Stimulated activated CD4-positive, alpha-beta T cell treated with anti-CD3 and anti-CD28 coated beads, Interleukin-4, amount 100 ng/mL, for 48 hours (primary cell): Measurements from ENCODE around the gene CRYL1.
"Not testable (repeated sequence)": the region's sequence is repeated elsewhere in the genome, so short reads cannot be mapped to it uniquely, and the experiment has no call there.

Experiments
- DNase-seq, 2 donors: peaks; one replicate each; pipeline ENCODE4 v3.0.0-alpha.2; 2020; ENCODE audit warnings: low read depth in 2 of 2

The CRYL1 gene

DNA sequence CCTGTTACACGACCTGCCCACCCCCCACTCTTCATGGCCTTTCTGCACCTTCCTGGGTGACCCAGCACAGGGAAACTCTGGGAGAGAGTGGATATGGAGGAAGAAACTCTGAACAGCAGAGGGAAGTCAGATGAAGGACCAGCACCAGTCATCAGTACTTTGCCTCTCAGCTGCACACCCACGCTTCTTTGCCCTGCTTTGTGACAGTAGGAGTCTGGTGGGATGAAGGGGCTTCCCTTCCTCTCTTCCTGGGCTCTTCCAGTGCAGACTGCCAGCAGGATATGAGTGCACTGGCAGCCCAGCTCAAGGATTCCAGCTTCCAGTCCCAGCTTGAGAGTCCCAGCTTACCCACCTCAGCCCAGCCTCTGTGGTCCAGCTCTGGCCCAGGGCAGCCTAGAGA lies 68.9 kb downstream of the CRYL1 start:
- no peak for DNase-seq

DNA sequence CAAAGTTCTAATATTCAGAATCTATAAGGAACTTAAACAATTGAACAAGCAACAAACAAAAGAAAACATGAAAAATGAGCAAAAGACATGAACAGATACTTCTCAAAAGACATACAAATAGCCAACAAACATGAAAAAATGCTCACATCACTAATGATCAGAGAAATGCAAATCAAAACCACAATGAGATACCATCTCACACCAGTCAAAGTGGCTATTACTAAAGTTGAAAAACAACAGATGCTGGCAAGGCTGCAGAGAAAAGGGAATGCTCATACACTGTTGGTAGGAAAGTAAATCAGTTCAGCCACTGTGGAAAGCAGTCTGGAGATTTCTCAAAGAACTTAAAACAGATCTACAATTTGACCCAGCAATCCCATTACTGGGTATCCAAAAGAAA lies 74.3 kb downstream of the CRYL1 start:
- DNase-seq, result no peak

DNA sequence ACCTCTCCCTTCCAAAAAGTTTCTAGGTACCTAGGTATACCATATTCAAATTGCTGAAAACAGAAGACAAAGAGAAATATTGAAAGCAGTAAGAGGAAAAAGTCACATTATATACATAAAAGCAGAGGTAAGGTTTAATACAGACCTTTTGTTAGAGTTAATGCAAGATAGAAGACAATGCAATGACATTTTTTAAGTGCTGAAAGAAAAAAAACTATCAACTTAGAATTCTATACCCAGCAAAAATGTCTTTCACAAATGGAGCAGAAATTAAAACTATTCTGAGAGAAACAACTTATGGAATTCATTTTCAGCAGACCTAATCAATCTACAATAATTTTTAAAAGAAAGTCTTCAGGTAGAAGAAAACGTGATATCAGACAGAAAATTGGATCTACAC lies 77.2 kb downstream of the CRYL1 start:
- DNase-seq, result no peak

DNA sequence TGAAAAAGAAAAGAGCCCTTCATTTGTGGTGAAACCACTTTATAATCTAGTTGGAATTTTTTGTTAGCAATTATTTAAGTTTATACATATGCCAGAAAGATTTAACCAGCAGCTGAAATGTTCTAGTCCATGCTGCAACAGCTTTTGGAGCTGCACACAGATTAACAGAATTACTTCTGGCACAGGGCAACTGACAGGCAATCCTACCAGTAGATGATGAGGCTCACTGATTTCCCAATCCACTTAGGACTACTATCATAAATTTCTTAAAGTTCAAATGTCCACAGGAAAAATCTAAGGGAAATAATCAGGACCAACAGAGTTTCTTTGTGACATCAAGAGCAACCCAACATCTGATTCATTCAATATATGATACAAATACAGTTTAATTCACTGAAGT lies 78.8 kb downstream of the CRYL1 start:
- DNase-seq, result no peak

DNA sequence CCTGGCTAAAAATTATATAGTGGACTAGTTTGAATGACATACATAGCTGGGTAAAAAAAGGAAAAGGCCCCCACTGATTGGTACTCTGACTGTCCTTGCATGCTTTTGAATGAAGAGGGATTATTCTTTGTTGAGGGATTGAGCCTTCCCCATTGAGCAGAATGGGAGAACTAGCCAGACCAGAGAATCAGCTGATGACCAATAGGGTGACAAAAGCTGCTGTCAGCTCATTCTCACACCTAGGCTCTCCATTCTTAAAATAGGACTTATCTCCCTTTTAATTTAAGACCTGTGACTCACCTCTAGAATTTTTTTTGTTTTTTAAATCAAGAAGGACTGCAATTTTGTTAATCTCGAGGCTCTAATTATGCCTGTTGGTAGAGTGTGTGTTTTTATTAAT lies 79.3 kb downstream of the CRYL1 start:
- DNase-seq, result no peak

DNA sequence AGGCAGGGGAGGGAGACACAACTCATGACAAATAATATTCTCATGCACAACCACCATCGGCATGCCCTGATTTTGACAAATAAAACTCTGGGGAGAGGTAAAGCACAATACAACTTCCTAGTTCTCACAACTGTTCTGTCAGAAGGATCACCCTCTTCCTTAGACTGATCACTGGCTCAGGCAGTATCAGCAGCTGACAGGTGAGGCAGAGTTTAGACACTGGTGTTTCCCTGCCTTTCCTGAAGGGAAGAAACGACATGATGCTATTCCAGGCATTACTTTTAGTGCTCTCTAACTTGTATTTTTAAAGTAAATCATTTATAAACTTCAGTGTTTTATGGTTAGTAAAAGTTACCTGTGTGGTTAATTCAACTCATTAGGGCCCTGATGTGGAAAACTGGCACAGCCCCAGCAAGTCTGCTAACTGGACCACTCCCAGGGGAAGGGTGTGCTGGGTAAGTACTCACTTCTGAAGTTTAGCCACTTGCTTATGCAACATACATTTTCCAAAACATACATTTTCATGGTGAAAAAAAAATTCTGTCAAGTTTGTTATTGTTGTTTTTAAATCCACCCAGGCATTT lies 82.8 kb downstream of the CRYL1 start:
- no peak for DNase-seq

DNA sequence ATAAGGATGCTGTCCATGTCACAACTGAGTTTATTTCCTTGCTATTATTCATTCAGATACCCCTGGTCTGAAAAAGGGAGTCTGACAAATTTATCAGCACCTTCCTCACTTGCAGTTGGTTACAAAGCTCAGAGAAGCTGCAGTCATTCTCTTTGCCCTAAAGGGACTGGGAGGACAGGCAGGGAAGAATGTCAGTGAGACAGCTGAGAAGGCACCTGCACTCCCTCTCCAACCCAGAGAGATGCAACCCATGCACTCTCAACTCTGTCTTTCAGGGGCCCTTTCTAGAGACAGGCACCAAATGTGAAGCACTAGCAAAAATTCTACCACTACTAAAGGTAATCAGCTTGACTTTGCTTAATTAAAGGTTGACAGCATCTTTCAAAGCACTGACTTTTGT lies 83.3 kb downstream of the CRYL1 start:
- no peak for DNase-seq

DNA sequence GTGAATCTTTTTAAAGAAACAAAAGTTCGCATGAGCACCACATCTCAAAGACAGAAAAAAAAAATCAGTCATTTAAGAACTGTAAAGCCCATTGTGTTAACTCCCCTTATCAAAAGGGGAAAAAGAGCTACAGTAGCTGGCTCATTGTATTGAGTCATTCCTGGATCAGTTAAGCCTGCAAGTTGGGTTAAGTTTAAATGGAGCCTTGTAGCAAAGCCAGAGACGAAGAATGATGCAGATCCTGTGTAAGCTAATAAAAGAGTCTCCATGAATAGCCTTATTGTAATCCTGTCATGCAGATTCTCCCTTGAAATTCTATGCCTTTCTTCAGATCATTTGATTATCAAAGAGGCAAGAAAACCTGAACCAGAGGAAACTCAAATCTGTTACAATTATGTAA lies 83.8 kb downstream of the CRYL1 start:
- no peak for DNase-seq

DNA sequence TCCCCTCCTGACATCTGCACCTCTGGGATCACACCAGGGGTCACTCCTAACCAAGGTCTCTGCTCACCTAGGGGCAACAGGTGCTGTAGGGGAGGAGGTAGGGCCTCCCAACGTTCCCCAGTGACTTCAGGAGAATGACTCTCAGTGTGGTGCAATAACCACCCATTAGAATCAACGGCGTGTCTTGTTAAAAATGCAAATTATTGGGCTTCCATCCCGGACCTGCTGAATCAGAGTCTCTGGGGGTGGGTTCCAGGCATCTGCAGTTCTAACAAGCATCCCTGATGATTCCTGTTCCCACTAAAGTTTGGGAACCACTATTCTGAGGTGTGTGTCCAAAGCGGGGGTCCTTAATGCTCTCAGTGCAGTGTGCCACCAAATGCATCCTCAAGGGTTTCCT lies 84.6 kb downstream of the CRYL1 start:
- no peak for DNase-seq

DNA sequence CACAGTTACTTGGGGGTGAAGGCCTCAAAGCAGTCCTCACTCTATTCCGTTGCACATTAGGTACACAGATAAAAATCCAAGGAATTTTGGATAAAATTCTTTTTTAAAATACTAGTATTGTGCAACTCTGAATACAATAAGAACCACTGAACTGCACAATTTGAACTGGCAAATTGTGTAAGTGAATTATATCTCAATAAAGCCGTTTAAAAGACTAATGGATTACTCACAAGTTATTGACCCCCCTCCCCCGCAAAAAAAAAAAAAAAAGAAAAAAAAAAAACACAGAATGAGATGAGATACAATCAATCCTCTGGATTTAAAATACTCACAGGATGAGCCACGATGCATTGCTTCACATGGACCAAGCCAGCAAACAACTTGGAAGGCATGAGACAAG lies 86.4 kb downstream of the CRYL1 start:
- DNase-seq, result no peak

DNA sequence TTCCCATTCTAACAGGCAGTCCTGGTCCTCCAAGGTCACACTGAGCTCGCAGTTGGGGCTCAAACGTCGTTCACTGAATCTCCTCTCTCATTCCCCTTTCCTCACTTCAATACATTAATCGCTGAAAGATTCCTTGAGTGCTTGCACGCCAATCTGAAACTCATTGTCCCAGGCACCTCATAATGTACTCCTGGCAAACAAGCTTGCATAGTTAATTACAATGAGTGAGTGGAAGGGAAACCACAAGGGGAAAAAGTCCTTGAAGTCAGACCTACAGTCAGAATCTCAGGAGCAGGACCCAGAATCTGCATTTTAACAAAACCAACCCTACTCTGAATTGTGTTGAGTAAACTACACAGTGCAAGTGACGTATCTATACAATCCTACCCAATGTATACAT lies 86.9 kb downstream of the CRYL1 start:
- DNase-seq, result no peak

DNA sequence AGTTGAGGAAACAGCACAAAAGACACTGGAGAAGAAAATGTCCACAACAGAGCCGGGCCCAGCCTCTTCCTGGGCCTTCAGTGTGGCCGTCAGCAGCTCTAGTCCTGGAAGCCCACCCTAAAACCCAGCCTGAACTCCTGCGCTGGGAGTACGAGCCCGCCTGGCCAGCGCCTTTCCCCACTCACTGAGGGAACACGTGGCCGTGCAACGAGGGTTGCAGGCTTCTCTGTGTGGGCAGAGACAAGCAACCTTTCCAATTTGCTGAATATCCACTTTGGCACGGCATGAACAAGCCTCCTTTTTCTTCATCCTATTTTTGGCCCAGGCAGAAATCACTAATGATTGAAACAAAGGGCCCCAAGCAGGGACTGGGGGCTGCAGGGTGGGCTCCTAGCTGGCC lies 89.2 kb downstream of the CRYL1 start:
- no peak for DNase-seq

DNA sequence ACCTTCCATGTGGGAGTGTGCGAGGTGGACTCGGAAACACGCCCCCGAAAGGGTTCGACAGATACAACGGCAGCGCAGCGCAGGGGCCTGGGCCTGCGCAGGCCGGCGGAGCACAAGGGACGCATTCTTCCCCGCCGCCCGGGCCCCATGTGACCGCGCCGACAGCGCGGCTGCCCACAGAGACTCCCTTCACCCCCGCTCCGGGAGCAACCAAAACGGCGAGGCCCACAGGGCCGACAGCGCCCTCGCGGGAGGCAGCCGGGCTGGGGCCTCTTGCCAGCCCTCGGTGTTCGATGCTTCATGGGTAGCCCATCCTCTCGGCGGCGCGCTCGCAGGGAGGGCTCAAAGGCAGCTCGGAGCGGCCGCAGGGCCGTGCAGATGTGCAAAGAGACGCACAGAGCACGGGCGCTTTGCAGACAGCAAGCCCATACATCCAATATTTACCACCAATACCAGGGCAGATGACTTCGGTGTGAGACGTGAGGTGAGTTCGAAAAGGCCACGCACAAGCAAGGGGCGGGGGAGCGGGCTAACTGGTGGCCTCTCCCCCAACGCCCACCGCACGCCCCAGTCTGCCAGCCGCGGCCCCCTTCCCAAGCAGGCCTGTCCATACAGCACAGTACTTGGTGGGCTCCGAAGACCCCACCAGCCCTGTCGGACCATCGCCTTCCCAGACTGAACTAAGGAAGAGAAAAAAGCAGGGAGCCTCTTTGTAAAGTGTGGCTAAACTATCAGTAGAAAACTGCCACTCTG lies 89.9 kb downstream of the CRYL1 start:
- DNase-seq, result no peak

DNA sequence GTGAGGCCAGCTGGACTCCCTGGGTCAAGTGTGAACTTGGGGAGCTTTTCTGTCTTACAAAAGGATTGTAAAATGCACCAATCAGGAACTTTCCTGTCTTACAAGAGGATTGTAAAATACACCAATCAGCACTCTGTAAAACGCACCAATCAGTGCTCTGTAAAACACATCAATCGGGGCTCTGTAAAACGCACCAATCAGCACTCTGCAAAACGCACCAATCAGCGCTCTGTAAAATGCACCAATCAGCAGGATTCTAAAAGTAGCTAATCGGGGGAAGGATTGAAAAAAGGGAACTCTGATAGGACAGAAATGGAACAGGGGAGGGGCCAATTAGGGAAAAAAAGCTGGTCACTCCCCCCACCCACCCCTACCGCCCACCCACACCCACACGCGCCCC lies 91.4 kb downstream of the CRYL1 start:
- DNase-seq, result not testable (repeated sequence)

DNA sequence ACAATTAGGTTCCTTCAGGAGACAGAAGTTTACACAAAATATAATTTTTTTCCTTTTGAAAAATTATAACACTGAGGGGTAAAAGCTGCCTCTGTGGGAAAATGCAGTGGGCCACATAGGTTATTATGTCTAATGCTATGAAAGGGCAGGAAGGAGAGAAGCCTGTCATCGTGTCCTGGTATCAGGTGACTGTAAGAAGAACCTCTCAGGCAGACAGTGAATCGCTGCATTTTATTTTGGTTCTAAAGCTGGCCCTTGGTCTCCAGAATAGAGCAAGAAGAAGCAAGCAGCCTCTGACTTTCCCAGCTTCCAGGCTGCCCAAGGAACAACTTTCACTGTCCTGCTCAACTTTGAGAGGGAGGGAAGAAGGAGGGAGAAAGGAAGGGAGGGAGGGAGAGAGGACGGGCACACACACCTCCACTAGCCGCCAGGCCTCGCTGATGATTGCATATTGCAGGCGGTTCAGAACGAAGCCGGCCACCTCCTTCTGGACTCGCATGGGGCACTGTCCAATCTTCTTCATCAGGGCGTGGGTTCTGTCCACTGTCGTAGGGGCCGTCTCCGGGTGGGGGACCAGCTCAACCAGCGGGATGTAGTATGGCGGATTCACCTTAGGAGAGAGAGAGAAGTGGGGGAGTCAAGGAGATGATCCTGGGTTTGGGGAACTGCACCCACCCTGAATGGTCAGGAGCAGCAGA lies 93.8 kb downstream of the CRYL1 start:
- DNase-seq, result no peak

DNA sequence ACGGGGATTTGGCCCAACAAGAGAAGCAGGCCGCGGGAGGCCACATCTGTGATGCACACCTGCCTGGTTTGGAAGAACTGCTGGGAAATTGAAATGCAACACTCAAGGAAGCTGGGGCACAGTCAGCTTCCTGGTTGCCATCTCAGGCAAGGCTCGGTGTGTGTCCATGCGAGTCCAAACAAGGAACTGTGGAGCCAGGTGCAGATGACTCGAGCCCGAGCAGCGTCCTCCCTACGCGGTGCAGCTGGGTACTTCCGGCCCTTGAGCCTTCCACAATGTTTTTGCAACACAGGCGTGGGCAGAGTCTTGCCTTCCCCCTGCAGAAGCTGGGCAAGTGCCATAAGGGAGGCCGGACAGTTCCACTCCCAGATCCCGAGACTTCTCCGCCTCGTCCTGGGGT lies 94.6 kb downstream of the CRYL1 start:
- no peak for DNase-seq

DNA sequence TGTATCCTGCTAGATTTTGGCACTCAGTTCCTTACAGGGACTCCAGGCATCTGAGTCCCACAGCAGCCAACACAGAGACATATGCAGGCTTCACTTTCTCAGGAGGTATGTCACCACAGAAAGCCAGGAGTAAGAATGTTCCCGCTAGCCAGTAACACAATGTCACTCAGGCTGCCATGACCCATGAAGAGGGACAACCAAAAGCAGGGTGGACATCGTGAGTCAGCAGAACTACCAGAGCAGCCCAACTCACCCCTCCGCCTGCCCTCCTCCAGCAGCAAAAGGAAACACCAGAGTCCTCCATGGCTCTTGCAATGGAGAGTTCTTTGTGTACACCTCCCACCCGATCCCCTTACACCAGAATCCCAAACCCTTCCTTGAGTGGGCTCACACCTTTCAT lies 95.4 kb downstream of the CRYL1 start:
- no peak for DNase-seq

DNA sequence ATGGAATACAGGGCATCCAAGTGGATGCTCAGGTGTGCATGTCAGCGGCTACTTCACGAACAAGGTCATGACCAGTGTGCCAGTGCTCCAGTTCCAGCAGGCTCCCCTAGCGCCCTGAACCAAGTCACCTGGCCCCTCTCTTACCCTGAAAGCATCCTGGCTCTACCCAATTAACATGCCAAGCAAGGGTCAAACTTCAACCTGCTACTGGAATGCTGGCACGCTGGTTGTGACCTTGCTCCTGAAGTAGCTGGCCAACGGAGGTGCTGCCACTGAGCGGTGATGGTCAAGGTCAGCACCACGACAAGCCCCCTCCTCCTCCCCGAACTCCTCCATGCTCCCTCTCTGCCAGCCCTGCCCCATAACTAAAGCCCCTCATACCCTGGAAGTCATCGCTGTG lies 96.0 kb downstream of the CRYL1 start:
- no peak for DNase-seq

DNA sequence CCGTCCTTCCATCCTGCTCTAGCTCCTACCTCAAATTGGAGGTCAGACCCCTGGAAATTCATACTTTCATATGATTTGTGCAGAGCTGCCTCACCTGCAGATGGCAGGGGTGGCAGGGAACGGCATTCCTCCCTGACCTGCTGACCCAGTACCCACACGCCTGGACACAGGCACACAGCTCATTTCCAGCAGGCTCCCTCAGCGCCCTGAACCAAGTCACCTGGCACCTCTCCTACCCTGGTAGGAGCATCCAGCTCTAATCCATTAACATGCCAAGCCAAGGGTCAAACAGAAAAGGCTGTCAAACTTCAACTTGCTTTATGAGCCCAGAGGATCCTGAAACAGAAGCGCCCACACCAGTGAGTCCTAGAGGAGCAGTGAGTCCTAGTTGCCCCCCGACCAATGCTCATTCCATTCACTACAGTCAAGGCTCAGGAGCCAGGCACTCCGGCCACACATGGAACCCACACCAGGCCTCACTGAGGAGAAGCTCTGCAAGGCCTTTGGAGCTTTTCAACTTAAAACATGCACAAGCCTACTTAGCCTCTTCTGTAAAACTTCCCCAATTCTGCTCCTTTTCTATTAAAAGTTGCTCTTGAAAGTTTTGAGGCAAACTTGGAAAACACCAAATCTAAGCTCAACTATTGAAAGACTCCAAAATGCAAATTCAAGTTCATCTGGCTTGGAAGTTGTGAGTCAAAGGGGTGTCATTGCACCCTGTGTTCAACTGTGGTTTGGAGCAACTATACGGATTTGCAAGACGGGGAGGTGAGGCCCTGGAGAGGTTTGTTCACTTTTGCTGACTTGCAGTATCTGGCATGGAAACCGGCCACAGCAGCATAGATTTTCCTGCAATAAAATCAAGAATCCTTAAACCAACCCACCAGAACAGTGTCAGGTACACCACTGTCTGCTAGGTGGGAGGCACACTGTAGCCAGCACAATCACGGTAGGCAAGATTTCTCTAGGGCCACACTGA lies 96.7 kb downstream of the CRYL1 start:
- DNase-seq, result no peak

DNA sequence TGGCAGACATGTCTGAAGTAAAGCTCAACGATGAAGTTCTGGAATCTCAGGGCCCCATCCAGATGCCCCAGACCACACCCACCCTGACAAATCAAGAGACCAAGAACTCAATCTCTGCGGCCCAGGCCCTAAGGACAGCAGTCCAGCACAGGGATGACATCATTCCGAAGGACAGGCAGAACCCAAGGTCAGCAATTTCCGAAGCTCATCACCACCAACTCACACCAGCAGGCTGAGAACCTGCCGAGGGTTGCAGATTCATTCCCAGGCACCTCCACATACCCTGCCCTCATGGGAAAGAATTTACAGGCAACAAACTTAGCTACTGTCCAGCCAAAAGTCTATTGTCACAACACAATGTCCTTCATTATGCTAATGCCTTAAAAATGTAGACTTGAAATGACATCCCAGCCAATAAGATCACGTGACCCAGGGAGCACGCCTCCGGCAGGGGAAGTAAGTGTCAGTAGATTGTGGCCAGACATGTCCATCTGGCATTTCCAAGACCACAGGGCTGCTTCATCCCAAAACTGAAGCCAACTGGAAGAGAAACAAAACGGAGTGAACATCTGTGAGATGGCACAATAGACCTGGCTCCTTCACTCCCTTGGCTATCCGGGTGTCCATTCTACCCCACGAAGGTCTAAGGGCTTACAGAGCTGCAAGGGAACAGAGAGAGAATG lies 98.8 kb downstream of the CRYL1 start:
- DNase-seq, result no peak

DNA sequence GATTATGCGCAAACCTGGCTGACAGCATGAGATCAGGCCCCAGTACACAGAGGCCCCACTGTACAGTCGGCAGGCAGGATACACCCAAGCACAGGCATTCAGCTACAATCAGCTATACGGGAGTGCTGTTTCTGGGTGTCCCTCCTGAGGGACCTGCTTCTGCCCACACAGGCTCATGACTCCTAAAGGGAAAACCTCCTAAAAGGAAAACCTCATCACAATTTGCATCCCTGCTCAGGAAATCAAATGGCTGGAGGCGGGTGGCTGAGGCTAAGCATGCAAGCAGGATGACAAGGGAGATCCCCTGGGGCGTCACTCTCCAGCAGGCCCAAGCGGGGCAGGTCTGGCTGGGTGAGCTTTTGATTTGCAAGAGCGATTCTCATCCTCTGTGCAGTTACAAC lies 99.8 kb downstream of the CRYL1 start:
- DNase-seq, result no peak

DNA sequence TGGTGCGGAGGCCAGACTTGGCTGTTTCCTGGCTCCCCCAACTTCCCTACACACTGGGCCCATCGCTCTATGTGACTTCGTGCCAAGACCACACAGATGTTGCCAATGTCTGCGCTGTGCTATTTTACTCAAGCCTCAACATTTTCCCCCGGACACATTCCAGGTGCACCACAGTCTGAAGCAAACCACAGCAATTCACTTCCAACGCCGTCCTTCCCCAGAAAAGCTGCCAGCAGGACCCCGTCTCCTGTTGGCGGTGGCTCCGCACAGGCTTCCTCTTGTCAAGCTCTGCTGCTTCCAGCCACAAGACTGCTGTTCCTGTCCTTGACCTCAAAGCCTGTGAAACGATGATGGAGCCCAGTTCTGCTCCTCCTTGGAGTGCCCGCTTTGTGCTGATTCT lies 100.7 kb downstream of the CRYL1 start:
- no peak for DNase-seq
